ENCODE results near the gene ANKLE2.

Gene ANKLE2

DNA sequence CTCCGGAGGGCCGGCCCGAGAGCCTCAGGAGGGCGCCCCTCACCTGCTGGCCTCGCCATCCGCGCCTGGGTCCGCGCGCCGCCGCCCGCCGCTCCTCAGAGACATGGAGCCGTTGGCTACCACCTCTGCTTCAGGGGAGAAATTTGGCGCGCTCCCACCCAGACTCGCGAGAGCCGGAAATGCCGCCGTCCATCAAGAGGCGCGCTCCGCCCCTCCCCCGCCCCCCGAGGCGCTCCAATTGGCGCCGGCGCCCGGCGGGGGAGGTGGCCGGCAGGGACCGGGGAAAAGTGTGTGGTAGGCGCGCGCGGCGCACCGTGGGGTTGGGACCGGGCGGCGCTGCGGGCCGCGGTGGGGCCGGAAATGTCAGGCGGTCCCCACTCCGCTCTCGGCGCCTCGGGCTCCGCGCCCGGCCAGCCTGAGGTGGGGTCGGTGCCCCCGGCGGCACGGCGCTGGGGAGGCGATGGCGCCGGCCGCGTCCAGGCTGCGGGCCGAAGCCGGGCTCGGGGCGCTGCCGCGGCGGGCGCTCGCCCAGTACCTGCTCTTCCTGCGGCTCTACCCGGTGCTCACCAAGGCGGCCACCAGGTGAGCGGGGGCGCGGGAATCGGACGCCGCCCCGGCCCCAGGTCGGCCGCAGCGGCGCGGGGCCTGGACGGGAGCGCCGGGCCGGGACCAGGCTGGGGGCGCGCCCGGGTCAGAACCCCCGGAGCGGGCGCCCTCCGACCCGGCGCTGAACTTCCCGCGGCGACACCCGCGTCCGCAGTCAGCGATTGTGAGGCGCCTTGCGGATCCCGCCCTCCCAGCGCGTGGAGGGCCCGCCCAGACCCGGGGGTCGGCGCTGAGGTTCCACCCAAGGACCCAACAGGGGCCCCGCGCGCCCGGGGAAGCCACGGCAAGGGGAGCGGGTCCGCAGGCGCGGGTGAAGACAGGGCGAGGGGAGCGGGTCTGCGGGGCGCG is 74.1 kb downstream of the ANKLE2 start, which contains the start of the genes POLE and PXMP2 (continued):
- TF ChIP-seq SP7 (tag by site-specific recombination; IDR thresholded peaks at IDR 0.05) (peak; percentile 52), ZBTB48 (tag by site-specific recombination; IDR thresholded peaks at IDR 0.05) (peak; percentile 100), ZIC2 (tag by site-specific recombination; IDR thresholded peaks at IDR 0.05) (peak; percentile 75), PRDM2 (tag by site-specific recombination; IDR thresholded peaks at IDR 0.05; ENCODE audit: borderline replicate concordance) (no peak), ZNF501 (tag by site-specific recombination; IDR thresholded peaks at IDR 0.05) (no peak), ZNF221 (tag by site-specific recombination; IDR thresholded peaks at IDR 0.05; ENCODE audit: borderline replicate concordance) (peak; percentile 45; the same call in 1 of the 2 replicates), ZNF324 (tag by site-specific recombination; IDR thresholded peaks at IDR 0.05) (peak; percentile 46; the same call in 1 of the 2 replicates), ZNF514 (tag by site-specific recombination; IDR thresholded peaks at IDR 0.05) (no peak), ZNF366 (tag by site-specific recombination; conservative IDR thresholded peaks at IDR 0.05) (no peak), PRDM4 (tag by site-specific recombination; IDR thresholded peaks at IDR 0.05) (no peak; the same call in 1 of the 2 replicates), ZNF394 (tag by site-specific recombination; IDR thresholded peaks at IDR 0.05; ENCODE audit: borderline replicate concordance) (no peak), ZNF146 (tag by site-specific recombination; IDR thresholded peaks at IDR 0.05) (no peak), ZNF791 (tag by site-specific recombination; IDR thresholded peaks at IDR 0.05) (no peak), SCRT2 (tag by site-specific recombination; IDR thresholded peaks at IDR 0.05) (no peak), ZNF670 (tag by site-specific recombination; IDR thresholded peaks at IDR 0.05; ENCODE audit: low read depth) (no peak), GLI4 (tag by site-specific recombination; IDR thresholded peaks at IDR 0.05) (no peak), ZBTB26 (tag by site-specific recombination; optimal IDR thresholded peaks at IDR 0.05) (peak; percentile 70), ZNF529 (tag by site-specific recombination; IDR thresholded peaks at IDR 0.05; ENCODE audit: insufficient replicate concordance) (no peak), PRDM10 (tag by site-specific recombination; IDR thresholded peaks at IDR 0.05) (0 out of 2 replicates have a peak, but pooled peaks have one; percentile 18)
- TF ChIP-seq, protein P1, sequence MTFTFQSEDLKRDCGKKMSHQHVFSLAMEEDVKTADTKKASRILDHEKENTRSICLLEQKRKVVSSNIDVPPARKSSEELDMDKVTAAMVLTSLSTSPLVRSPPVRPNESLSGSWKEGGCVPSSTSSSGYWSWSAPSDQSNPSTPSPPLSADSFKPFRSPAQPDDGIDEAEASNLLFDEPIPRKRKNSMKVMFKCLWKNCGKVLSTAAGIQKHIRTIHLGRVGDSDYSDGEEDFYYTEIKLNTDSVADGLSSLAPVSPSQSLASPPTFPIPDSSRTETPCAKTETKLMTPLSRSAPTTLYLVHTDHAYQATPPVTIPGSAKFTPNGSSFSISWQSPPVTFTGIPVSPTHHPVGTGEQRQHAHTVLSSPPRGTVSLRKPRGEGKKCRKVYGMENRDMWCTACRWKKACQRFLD (tag by site-specific recombination; IDR thresholded peaks at IDR 0.05) = no peak
- TF ChIP-seq, protein P2, sequence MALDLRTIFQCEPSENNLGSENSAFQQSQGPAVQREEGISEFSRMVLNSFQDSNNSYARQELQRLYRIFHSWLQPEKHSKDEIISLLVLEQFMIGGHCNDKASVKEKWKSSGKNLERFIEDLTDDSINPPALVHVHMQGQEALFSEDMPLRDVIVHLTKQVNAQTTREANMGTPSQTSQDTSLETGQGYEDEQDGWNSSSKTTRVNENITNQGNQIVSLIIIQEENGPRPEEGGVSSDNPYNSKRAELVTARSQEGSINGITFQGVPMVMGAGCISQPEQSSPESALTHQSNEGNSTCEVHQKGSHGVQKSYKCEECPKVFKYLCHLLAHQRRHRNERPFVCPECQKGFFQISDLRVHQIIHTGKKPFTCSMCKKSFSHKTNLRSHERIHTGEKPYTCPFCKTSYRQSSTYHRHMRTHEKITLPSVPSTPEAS (tag by site-specific recombination; IDR thresholded peaks at IDR 0.05) = no peak
